GM12874 (cell line): ENCODE results near the gene POPDC3.

Experiments used
- TF ChIP-seq, protein P1 (sequence below): IDR thresholded peaks from 2 replicates; pipeline ENCODE4 v1.5.1; 2011; ENCODE audit warnings: low read depth, mild to moderate bottlenecking, control low read depth, low read length, moderate library complexity; ENCODE audit not compliant: insufficient read depth

The POPDC3 gene

DNA sequence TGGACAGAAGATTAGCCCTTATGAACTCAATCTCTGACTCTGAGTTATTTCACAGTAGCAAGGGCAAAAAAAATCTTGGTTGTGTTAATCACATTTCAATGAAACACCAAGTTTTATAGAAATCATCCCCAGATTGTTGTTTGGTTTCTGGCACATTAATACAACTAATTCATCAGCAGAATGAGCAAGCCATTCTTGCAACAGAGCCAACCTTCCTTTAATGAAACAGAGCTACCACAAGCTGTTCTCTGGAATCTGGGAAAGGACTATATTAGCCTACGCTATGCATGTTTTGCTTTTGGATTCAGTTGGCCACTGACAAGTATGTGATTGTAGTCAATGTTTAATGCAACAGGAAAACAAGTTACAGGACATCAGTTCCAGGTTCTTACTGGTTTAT is 13.8 kb upstream of the POPDC3 start:
- TF ChIP-seq, protein P1, sequence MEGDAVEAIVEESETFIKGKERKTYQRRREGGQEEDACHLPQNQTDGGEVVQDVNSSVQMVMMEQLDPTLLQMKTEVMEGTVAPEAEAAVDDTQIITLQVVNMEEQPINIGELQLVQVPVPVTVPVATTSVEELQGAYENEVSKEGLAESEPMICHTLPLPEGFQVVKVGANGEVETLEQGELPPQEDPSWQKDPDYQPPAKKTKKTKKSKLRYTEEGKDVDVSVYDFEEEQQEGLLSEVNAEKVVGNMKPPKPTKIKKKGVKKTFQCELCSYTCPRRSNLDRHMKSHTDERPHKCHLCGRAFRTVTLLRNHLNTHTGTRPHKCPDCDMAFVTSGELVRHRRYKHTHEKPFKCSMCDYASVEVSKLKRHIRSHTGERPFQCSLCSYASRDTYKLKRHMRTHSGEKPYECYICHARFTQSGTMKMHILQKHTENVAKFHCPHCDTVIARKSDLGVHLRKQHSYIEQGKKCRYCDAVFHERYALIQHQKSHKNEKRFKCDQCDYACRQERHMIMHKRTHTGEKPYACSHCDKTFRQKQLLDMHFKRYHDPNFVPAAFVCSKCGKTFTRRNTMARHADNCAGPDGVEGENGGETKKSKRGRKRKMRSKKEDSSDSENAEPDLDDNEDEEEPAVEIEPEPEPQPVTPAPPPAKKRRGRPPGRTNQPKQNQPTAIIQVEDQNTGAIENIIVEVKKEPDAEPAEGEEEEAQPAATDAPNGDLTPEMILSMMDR, result no peak

DNA sequence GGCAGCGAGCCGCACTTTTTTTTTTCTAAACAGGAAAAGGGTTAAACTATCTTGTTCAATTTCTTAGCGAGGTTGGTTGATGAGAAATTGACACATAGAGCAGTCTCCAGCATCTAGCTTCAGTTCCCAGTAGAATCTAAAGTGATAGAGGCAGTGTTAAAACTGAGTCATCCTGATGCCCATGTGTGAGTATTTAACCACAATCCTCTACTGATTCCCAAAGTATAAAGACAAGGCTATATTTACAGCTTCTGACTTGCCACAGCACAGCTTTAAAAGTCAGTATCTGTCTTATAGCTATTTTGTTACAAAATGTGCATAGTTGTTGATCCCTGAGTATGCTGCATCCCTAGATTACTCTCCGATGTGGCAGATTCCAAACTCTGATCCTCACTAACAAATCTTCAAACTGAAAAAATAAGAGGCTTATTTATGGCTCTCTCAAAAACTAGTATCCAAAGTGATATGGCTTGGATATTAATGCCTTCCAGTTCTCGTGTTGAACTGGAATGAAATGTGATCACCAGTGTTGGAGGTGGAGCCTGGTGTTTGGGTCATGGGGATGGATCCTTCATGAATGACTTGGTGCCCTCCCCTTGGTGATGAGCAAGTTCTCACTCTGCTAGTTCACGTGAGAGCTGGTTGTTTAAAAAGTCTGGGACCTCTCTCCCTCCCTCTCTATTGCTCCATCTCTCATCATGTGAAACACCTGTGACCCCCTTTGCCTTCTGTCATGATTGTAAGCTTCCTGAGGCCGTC is 13.1 kb upstream of the POPDC3 start:
- TF ChIP-seq, protein P1, result no peak

DNA sequence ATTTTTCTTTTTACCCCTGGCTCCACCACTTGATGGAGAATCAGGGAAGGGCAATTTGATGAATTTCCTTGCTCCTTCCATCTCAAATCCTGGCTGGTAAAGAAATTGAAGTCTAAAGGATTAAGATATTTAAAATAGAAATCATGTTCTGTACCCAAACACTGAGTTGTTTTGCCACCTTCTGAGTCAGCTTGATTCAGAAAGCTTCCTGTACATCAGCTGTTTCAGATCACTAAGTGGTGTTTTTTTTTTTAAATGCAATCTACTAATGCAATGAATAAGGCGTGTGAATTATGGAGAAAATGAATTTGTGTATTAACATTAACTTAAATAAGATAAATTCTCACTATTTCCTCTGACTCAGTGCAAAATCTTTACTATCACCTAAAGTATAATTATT is 11.5 kb upstream of the POPDC3 start:
- TF ChIP-seq, protein P1, result no peak

DNA sequence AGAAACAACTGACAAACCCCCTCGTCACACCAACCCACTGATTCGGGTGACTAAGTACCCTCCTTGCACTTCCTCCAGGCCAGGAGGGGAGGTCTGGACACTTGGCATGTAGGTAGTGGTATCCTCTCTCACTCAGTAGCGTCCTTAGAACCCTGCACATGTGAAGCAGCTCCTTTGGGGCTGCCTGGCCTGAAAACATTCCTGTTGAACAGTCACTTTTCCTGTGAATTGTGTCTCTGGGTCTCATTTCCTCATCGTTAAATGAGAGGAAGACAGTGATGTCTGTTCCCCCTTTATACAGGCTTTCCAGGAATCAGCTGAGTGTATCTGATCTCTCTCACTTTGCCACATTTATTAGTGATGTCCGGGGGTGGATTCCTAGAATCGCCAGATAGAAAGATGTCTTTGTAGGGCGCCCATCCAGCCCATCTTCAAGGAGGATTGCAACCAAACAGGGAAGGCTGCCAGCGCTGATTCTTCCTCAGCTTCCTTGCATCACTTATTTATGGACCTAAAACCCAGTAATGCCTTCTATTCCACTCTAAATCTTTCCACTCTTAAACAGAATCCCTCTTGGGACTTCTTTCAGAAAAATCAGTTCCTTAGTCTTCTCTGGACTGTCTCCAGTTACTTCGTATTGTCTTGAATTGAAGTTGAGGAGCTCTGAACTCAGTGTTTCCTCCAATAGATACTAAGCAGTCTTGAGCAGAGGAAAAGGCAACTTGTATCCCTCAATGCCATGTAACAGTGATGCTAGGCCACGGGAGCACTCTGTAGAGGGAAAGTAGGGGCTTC is 9.4 kb upstream of the POPDC3 start:
- TF ChIP-seq, protein P1, result no peak

DNA sequence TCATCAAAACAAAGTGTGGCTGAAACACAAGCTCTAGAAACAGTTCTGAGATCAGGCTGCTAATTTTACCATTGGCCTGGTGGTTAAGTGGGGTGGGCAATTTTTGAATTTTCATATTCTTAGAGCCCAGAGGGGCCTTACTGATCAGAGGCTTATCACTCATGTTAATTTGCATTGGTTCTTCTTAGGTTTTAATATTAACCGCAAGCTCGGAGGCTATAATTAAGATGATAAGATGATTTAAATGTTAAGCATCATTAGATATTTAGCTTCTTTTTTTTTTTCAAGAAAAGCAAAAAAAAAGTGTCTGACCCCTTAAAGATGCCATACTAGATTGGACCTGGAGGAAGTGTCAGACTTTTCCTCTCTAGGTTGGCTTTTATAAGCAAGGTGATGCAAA is 8.4 kb upstream of the POPDC3 start:
- TF ChIP-seq, protein P1, result no peak

DNA sequence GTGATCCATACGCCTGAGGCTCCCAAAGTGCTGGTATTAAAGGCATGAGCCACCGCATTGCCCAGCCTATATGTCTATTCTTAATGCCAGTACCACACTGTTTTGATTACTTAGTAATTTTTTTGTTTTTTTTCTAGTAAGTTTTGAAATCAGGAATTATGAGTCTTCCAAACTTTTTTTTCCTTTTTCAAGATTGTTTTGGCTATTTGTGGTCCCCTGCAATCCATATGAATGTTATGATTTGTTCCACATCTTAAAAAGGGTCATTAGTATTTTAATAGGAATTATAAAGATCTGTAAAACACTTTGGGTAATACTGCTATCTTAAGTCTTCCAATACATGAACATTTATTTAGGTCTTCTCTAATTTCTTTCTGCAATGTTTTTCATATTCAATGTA is 6.8 kb upstream of the POPDC3 start:
- TF ChIP-seq, protein P1, result no peak

DNA sequence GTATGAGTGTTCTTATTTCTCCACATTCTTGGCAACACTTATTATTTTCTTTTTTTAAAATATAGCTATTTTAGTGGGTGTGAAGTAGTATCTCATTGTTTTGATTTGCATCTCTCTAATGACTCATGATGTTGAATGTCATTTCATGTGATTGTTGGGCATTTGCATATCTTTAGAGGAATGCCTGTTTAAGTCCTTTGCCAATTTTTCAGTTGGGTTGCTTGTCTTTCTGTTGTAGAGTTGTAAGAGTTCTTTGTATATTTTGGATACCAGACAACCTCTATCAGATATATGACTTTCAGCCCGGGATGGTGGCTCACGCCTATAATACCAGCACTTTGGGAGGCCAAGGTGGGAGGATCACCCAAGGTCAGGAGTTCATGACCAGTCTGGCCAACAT is 5.1 kb upstream of the POPDC3 start:
- TF ChIP-seq, protein P1, result no peak
